Urothelium cell line (cell line): Measurements from ENCODE around the gene ZBTB12.
"Not testable (repeated sequence)": the region's sequence is repeated elsewhere in the genome, so short reads cannot be mapped to it uniquely, and the experiment has no call there.

ENCODE experiments used
- DNase-seq: peaks from one replicate; pipeline ENCODE4 v3.0.0; 2011; ENCODE audit warnings: low spot score, mixed read lengths
- FAIRE-seq: peaks from 2 replicates; lab custom pipeline; 2011; peaks lifted over from hg19 to GRCh38; lab: Jason Lieb, UNC

The ZBTB12 gene

DNA sequence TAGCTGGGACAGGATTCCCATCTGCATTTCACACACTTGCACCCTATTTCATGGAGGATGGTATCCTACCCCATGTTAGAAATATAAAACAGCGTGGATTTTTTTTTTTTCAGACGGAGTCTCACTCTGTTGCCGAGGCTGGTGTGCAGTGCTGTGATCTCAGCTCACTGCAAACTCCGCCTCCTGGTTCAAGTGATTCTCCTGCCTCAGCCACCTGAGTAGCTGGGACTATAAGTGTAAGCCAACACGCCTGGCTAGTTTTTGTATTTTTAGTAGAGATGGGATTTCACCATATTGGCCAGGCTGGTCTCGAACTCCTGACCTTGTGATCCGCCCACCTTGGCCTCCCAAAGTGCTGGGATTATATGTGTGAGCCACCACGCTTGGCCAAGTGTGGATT, 44.1 kb downstream of the ZBTB12 start:
- not testable (repeated sequence) for FAIRE-seq, DNase-seq

- DNase-seq, FAIRE-seq: not testable (repeated sequence)
Measured at GRCh38 chr6:31851980-31852718, 49.7 kb downstream of the ZBTB12 start.

DNA sequence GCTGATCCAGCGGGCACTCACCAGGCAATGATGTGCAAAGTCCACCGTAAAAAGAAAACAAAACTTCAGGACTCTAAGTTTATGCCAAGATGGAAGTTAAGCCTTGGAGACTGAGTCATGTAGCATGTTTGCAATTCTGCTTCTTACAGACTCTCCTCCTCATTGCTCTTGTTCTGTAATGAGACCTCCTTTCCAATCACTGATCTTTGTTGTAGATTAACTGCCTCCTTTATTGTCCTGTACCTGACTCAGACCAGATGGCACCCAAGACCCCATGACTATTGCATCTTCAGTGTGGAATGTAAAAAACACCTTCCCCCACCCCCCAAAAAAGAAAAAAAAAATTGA, 50.4 kb downstream of the ZBTB12 start:
- FAIRE-seq, result no peak
- DNase-seq, result no peak

DNA sequence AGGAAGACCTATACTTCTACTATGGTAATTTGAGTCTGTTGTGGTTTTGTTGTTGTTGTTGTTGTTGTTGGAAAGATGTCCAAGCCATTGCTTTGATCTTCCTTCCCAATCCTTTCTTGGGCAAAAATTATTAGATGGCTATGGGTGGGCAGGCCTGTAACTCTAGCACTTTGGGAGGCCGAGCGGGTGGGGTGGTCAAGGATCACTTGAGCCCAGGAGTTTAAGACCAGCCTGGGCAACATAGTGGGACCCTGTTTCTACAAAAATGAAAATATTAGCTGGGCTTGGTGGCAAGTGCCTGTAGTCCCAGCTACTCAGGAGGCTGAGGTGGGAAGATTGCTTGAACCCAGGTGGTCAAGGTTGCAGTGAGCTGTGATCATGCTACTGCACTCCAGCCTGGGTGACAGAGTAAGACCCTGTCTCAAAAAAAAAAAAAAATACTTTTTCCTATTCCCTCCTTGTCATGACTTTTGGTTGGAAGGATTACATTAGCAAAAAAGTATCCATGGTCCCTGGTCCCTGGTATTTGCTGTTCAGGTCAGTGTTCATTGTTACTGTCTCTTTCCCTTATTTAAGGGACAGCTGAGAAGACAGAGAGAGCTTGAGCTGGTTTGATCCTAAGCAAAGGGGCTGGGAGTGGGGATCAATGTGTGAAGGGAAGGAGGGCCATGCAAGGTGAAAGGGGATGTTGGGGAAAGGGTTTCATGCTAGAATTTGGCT, 51.0 kb downstream of the ZBTB12 start:
- no peak for FAIRE-seq

More for the DNA sequence above, 51.0 kb downstream of the ZBTB12 start:
- no peak for DNase-seq
